Measurements from ENCODE around the gene ARSG. TPM values are rescaled to one million over a fixed set of nuclear protein-coding genes. Genes with fewer than 3 reads are reported as not detected.

Gene ARSG
- total and polyA plus RNA-seq, 9 of the 15 experiments (the other 6 are each of a cell fraction or from before 2014, with no cell fraction given) = 1.0 to 5.6 (median 1.8) TPM

DNA sequence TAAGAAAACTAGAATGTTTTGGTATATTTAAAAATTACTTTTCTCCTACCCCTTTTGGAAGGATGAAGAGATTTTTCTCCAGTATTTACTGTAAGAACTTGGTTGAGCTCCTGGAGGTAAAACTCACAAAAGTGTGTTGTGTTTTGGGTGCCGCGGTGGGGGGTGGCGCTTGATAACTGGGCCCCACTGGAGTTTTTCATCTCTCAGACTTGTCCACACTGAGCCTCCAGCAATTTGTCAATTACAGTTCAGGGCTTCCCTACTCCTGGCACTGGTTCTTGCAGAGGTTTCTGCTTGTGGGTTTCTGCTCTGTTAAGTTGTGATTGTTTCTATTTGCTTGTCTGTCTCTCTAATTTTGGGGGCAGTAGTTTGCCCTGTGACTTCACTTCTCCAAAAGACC lies 126.0 kb downstream of the ARSG start:
- ATAC-seq (no peak), DNase-seq (ENCODE audit: extremely low read depth in 1 of 4, low spot score in 3 of 4) (no peak), FAIRE-seq (no peak)
- Histone ChIP-seq H3K4me1 (replicated peaks in 1 of 2; ENCODE audit: control insufficient read depth in 2 of 2, insufficient read depth in 2 of 2, low read length in 2 of 2) (no peaks in the 10 kb centered on the region), H3K9ac (ENCODE audit: insufficient read depth in 1 of 2, low read depth in 2 of 2, low read length in 2 of 2) (no peak overlapping the region), H3K27ac (ENCODE audit: extremely low read depth, low read depth, low read length) (no peak overlapping the region), H3K9me1 (ENCODE audit: control insufficient read depth, insufficient read depth, low read length) (no peaks in the 10 kb centered on the region), H4K20me1 (replicated peaks; ENCODE audit: control insufficient read depth, insufficient read depth, low read length) (0 out of 2 replicates have a peak, but pooled peaks cover 5% of the 10 kb centered on the region), H3K36me3 (ENCODE audit: control insufficient read depth, insufficient read depth, low read length) (no peaks in the 10 kb centered on the region), H3K4me2 (ENCODE audit: insufficient read depth, low read length) (no peak overlapping the region), H2AFZ (ENCODE audit: low read depth, low read length) (no peak overlapping the region), H3K4me3 (no peak overlapping the region), H3K79me2 (ENCODE audit: control insufficient read depth, insufficient read depth, low read length) (no peaks in the 10 kb centered on the region), H3K9me3 (replicated peaks; ENCODE audit: control insufficient read depth, insufficient read depth, low read depth, low read length) (no peaks in the 10 kb centered on the region), H3K27me3 (ENCODE audit: control insufficient read depth in 2 of 2, insufficient read depth in 2 of 2, low read length in 2 of 2) (peaks cover 14 to 16% of the 10 kb centered on the region in 2 experiments)
- 25% methylated on average over 3 of the region's 3 CpGs for WGBS (ENCODE audit: insufficient coverage, low coverage, missing lambda C conversion rate)
- POLR2A ChIA-PET = no interaction called here
- no TSS peak for BruUV-seq (replicated peaks)
- intact Hi-C loops (cut with micrococcal nuclease) = no loop called here
- no peak for TF ChIP-seq FOXJ2 (tag; IDR thresholded peaks at IDR 0.05)
- TF ChIP-seq ZBTB7A (IDR thresholded peaks at IDR 0.05; ENCODE audit: borderline replicate concordance, control insufficient read depth, low read depth, low read length) = no peak
- TF ChIP-seq PHTF2 (CRISPR knock-in tag; IDR thresholded peaks at IDR 0.05) = no peak
- no peak for TF ChIP-seq YBX1 (IDR thresholded peaks at IDR 0.05)
- TF ChIP-seq, protein P1, sequence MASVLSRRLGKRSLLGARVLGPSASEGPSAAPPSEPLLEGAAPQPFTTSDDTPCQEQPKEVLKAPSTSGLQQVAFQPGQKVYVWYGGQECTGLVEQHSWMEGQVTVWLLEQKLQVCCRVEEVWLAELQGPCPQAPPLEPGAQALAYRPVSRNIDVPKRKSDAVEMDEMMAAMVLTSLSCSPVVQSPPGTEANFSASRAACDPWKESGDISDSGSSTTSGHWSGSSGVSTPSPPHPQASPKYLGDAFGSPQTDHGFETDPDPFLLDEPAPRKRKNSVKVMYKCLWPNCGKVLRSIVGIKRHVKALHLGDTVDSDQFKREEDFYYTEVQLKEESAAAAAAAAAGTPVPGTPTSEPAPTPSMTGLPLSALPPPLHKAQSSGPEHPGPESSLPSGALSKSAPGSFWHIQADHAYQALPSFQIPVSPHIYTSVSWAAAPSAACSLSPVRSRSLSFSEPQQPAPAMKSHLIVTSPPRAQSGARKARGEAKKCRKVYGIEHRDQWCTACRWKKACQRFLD (CRISPR knock-in tag; IDR thresholded peaks at IDR 0.05) = no peak
- TF ChIP-seq, protein P2, sequence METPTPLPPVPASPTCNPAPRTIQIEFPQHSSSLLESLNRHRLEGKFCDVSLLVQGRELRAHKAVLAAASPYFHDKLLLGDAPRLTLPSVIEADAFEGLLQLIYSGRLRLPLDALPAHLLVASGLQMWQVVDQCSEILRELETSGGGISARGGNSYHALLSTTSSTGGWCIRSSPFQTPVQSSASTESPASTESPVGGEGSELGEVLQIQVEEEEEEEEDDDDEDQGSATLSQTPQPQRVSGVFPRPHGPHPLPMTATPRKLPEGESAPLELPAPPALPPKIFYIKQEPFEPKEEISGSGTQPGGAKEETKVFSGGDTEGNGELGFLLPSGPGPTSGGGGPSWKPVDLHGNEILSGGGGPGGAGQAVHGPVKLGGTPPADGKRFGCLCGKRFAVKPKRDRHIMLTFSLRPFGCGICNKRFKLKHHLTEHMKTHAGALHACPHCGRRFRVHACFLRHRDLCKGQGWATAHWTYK (CRISPR knock-in tag; IDR thresholded peaks at IDR 0.05) = no peak
- TF ChIP-seq CREB1 (IDR thresholded peaks at IDR 0.05) = no peak
- no peak for TF ChIP-seq CREB1 (CRISPR knock-in tag; IDR thresholded peaks at IDR 0.05)
- TF ChIP-seq SP2 (IDR thresholded peaks at IDR 0.05; ENCODE audit: extremely low read depth, low read depth, low read length, poor library complexity, severe bottlenecking) = no peak
- TF ChIP-seq PTBP1 (IDR thresholded peaks at IDR 0.05; ENCODE audit: low read depth, low read length) = no peak
- no peak for TF ChIP-seq POLR2B (IDR thresholded peaks at IDR 0.05; ENCODE audit: low read depth, partially characterized antibody)
- TF ChIP-seq SUPT5H (IDR thresholded peaks at IDR 0.05) = no peak
- no peak for TF ChIP-seq ETV1 (tag; conservative IDR thresholded peaks at IDR 0.05; ENCODE audit: low read depth)
- no peak for TF ChIP-seq MAFG (tag; conservative IDR thresholded peaks at IDR 0.05)
- no peak for TF ChIP-seq CBFB (CRISPR knock-in tag; IDR thresholded peaks at IDR 0.05)
- CTCF ChIA-PET (ENCODE audit: low intra/inter-chr PET ratio) = no interaction called here
- in situ Hi-C loops (cut with MboI) = no loop called here
